Erythroblast (primary cell): ENCODE data around the gene ERV3-1.
"Not testable (repeated sequence)": the region's sequence is repeated elsewhere in the genome, so short reads cannot be mapped to it uniquely, and the experiment has no call there.

Experiments used
- DNase-seq, 2 experiments: peaks; one replicate each; lab custom pipeline; 2025; lab: John Stamatoyannopoulos, UW
- GATA1 ChIP-seq: IDR thresholded peaks from 2 replicates; pipeline ENCODE4 v1.6.1; 2011; ENCODE audit warnings: low read depth, mild to moderate bottlenecking, control low read depth, low read length, moderate library complexity
- POLR2A ChIP-seq: IDR thresholded peaks from 2 replicates; pipeline ENCODE4 v1.6.1; 2011; ENCODE audit warnings: mild to moderate bottlenecking, low read length

Gene ERV3-1

DNA sequence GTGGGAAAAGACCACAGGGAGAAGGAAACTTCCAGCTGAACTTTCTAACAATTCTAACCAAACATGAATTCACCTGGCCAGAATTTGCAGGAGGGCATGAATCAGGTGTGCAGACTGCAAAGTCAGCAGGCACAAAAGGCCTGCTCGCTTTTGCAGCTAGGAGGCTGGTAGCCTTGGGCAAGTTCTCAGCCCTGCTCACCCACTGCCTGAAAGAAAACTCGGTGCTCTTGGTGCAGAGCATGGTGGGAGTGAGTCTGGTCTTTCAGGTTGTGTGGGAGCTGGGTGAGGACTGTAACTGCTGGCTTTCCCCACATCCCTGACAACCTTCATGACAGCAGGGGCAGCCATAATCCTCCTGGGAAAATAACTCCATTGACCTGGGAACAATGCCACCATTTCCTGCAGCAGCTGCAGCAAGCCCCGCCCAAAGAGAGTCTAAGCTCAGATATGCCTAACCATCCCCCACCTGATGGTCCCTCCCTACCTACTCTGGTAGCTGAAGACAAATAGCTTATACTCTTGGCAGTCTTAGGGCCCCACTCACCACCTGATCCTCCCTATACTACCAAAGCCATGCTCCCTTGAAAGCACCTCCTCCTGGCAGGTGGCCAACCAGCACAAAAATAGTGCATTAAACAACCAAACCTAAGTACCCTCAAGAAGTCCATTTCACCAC, 47.3 kb downstream of the ERV3-1 start:
- TF ChIP-seq GATA1 (no peak), POLR2A (no peak)

DNA sequence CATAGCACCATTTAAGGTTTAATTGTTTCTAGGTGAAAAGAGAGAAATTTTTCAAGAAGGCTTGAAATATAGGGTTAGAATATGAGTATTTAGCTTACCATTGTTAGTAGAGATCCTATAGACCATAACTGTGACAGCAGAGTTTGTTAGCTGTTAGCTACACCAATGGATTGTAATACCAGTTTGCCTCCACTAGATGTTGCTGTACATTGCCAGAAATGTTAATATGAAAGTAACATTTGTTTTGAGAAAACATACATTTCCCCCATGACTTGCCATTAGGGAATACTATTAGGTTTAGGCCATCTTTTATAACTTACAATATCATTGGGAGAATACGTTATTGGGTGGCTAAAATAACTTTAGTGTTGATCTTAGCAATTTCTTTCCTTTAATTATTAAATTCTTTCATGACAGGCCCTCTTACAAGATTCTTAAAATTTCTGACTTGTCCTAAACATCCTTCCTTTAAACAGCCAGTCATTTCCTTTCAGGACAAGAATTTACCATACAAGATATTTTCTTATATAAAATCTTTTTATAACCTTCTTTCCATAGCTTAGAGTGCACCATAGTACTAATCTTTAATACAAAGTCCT, 55.1 kb downstream of the ERV3-1 start:
- TF ChIP-seq GATA1: no peak
- no peak for TF ChIP-seq POLR2A
- DNase-seq: peak; percentile 70 to 71

More for the DNA sequence above, 47.3 kb downstream of the ERV3-1 start:
- DNase-seq: no peak

GRCh38 chr7:64950673-64951072, 55.8 kb downstream of the ERV3-1 start:
- not testable (repeated sequence) for DNase-seq

DNA sequence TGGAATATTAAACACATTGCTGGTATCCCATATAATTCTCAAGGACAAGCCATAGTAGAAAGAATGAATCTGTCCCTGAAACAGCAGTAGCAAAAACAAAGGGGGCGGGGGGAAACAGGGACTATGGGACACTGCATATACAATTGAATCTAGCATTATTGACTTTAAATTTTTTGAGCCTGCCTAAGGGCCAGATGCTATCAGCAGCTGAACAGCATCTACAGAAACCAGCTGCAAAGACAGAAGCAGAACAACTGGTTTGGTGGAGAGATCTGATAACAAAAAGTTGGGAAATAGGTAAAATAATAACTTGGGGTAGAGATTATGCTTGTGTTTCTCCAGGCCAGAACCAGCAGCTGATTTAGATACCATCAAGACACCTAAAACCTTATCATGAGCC, 57.7 kb downstream of the ERV3-1 start:
- DNase-seq: not testable (repeated sequence)

DNA sequence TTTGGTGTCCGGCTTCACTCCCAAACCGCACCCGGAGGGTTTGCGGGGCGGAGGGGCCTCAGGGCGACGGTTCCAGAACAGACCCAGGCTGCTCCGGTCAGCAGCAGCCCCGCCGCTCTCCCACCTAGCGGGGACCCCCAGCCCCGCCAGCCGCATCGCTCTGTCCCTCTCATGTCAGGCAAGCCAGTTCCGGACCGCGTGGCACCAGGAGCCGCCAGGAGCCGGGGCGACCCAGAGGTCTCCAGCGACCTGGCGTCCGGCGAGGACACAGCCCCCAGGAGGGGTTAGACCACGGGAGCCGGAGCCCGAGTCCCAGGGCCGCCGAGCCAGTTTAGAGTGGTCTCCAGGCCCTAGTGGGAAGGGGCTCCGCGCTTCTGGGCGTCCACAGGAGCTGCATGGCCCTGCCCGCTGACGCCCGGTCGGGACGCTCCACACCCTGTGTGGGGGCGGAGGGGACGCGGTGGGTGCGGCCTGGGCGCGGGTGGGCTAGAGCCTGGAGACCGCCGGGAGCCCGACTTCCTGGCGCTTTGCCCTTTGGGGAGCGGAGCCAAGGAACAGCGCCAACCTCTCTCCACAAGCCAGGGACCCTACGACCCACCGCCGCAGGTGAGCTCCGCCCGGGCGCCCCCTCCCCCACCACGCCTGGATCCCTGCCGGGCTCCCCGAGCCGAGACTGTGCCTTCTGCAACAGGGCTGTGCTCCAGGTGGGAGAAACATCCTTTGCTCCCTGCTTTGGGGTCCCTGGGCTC, 59.1 kb downstream of the ERV3-1 start:
- peak; percentile 67 to 69 for DNase-seq
- TF ChIP-seq GATA1 (no peak), POLR2A (no peak)

GRCh38 chr7:64946772-64947171, 59.7 kb downstream of the ERV3-1 start:
- TF ChIP-seq POLR2A: no peak
- no peak for TF ChIP-seq GATA1
- peak; percentile 81 to 84 for DNase-seq

GRCh38 chr7:64945503-64946175, 60.8 kb downstream of the ERV3-1 start:
- TF ChIP-seq POLR2A (peak; percentile 29), GATA1 (no peak)
- peak in 1 of 2 experiments; percentile 73 for DNase-seq

DNA sequence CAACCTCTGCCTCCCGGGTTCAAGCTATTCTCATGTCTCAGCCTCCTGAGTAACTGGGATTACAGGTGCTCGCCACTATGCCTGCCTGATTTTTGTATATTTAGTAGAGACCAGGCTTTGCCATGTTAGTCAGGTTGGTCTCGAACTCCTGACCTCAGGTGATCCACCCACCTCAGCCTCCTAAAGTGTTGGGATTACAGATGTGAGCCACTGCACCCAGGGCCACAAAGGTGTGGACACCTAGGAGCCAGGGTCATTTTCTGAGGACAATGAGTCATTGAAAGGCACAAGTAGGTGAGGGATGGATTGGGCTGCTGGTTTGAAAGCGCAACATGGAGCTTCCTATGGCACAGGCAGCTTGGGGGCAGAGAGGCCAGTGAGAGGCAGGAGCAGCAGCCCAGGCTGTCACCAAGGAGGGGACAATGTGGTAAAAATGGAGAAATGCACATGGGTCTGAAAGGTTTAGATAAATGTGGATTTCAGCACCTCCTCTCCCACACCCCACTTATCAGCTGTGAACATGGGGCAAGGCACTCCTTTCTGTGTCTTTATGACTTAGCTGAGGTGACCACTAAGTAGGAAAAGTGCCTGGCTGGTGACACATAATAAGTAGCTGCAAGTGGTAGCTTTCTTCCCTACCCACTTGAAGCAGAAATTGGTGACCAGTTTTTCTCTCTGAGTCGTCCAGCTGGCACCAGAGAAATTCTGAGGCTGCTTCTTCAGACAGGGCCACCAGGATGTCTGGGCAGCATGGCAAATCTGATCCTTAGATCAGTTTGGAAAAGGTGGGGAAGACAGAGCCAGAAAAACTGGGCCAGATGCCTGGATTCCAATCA, 61.6 kb downstream of the ERV3-1 start:
- DNase-seq: peak; percentile 89 to 98
- TF ChIP-seq POLR2A: peak; percentile 61
